Stimulated activated CD4-positive, alpha-beta T cell treated with anti-CD3 and anti-CD28 coated beads, Interleukin-15, amount 100 ng/mL, for 48 hours (primary cell): ENCODE data around the gene GPR158.
"Not testable (repeated sequence)": the region's sequence is repeated elsewhere in the genome, so short reads cannot be mapped to it uniquely, and the experiment has no call there.

Experiments used
- DNase-seq, 2 donors: peaks; one replicate each; pipeline ENCODE4 v3.0.0-alpha.2; 2020; ENCODE audit warnings: low read depth in 2 of 2

Gene GPR158

GRCh38 chr10:25304606-25305005 is 129.8 kb downstream of the GPR158 start:
- no peak for DNase-seq

- DNase-seq = no peak
Observed at GRCh38 chr10:25306386-25306785, 131.6 kb downstream of the GPR158 start.

- no peak for DNase-seq
Observed at GRCh38 chr10:25308278-25308677, 133.5 kb downstream of the GPR158 start.

- not testable (repeated sequence) for DNase-seq
Observed at GRCh38 chr10:25317596-25318211, 142.9 kb downstream of the GPR158 start.

- no peak for DNase-seq
Observed at GRCh38 chr10:25327273-25327672, 152.5 kb downstream of the GPR158 start.

GRCh38 chr10:25328361-25328760 is 153.6 kb downstream of the GPR158 start:
- DNase-seq = no peak

- DNase-seq = not testable (repeated sequence)
Observed at GRCh38 chr10:25329587-25329986, 154.8 kb downstream of the GPR158 start.

- DNase-seq = no peak
Observed at GRCh38 chr10:25334445-25334844, 159.6 kb downstream of the GPR158 start.

GRCh38 chr10:25336330-25336729 is 161.5 kb downstream of the GPR158 start:
- no peak for DNase-seq

GRCh38 chr10:25338271-25338670 is 163.5 kb downstream of the GPR158 start:
- no peak for DNase-seq

GRCh38 chr10:25339966-25340365 is 165.2 kb downstream of the GPR158 start:
- DNase-seq = no peak

GRCh38 chr10:25349520-25349919 is 174.7 kb downstream of the GPR158 start:
- no peak for DNase-seq

GRCh38 chr10:25356609-25357008 is 181.8 kb downstream of the GPR158 start:
- no peak for DNase-seq

GRCh38 chr10:25357269-25357668 is 182.5 kb downstream of the GPR158 start:
- DNase-seq = no peak

GRCh38 chr10:25382029-25382810 is 207.4 kb downstream of the GPR158 start:
- DNase-seq = no peak

- DNase-seq = not testable (repeated sequence)
Observed at GRCh38 chr10:25382901-25383300, 208.1 kb downstream of the GPR158 start.

- no peak for DNase-seq
Observed at GRCh38 chr10:25383686-25384085, 208.9 kb downstream of the GPR158 start.

GRCh38 chr10:25384618-25385017 is 209.8 kb downstream of the GPR158 start:
- no peak for DNase-seq

GRCh38 chr10:25388188-25388861 is 213.5 kb downstream of the GPR158 start:
- no peak for DNase-seq

- DNase-seq = no peak
Observed at GRCh38 chr10:25388862-25389206, 214.0 kb downstream of the GPR158 start.

GRCh38 chr10:25390733-25391132 is 215.9 kb downstream of the GPR158 start:
- no peak for DNase-seq

- no peak for DNase-seq
Observed at GRCh38 chr10:25392132-25392531, 217.3 kb downstream of the GPR158 start.

- no peak for DNase-seq
Observed at GRCh38 chr10:25393621-25394020, 218.8 kb downstream of the GPR158 start.
